Stimulated activated CD4-positive, alpha-beta T cell treated with anti-CD3 and anti-CD28 coated beads, Interleukin-2, amount 100 ng/mL, for 24 hours (primary cell): ENCODE results near the gene SCNN1A.
A peak's percentile ranks its signal among the peaks of the same experiment; 100 is the strongest.

Experiments
- DNase-seq, 2 donors: peaks; one replicate each; pipeline ENCODE4 v3.0.0-alpha.2; 2020

Gene SCNN1A

DNA sequence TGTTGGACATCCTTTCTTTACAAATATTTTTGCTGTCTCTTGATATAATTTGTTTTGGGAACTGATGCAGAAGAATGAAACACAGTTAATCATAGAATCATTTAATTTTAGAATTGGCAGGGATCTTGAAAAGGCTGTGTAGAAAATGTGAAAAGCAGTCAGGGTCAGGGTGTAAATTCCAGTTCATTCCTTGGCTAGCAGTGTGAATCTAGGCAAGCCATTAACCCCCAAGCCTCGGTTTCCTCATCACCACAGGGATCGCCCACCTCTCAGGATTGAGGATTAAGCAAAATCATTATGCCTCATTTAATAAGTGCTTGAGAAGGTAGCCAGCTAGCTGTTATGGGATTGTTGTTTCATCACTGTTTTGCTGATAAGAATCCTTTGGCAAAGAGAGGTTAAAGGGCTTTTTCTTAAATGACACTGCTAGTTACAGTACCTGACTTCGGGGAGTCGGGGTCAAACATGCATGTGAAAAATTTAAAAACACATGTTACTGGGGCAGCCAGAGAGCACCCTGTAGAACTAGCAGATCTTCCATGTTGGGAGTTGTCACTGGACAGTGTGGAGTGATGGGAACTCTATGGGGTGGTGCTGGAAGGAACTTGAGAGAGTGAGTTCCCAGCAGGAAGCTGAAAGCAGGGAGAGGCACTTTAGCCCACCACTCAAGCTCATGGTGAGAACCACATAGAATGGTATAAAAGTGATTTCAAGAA lies 44.2 kb downstream of the SCNN1A start:
- DNase-seq, result no peak

- no peak for DNase-seq
Observed at GRCh38 chr12:6330192-6330591, 45.2 kb downstream of the SCNN1A start.

DNA sequence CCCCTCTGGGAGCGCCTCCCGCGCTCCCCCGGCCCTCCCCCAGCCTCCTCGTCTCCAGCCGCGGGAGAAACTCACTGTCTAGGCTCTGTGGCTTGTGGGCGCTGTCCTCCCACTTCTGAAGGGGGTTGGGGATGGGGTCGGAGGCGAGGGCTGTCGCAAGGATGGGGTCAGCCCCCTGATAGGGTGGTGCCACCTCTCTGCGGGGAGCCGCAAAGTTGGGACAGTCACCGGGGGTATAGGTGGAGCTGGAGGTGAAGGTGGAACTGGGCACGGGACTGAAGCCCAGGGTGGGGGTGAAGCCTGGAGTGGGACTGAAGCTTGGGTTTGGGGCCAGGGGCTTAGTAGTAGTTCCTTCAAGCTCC lies 45.7 kb downstream of the SCNN1A start:
- no peak for DNase-seq

GRCh38 chr12:6328945-6329702 lies 46.2 kb downstream of the SCNN1A start:
- DNase-seq, result no peak

DNA sequence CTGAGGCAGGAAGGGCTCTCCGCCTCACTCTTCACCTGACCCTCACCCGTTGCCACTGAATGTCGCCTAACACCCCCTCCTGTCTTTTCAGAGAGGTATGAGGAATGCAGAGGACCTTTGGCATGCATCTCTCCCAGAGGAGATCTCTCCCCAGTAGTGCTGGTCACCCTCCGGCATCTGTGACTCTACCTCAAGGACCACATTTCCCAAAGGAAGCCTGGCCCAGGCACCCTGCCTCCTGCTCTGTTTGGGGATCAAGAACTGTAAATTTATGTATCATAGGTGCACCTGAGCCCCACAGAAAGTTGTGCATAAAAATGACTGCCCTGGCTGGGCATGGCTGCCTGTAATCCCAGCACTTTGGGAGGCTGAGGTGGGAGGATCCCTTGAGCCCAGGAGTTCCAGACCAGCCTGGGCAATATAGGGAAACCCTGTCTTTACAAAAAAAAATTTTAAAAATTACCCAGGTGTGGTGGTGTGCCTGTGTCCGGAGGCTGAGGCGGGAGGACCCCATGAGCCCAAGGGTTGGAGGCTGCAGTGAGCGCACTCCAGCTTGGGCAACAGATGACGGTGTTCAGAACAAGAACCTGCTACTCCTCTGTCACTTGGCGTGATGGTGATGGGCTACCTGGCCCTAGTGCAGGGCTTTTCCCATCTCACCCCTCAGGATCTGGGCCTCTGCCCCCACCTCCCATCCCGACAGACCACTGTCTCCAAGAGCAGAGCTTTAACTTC lies 47.2 kb downstream of the SCNN1A start:
- DNase-seq, result no peak

DNA sequence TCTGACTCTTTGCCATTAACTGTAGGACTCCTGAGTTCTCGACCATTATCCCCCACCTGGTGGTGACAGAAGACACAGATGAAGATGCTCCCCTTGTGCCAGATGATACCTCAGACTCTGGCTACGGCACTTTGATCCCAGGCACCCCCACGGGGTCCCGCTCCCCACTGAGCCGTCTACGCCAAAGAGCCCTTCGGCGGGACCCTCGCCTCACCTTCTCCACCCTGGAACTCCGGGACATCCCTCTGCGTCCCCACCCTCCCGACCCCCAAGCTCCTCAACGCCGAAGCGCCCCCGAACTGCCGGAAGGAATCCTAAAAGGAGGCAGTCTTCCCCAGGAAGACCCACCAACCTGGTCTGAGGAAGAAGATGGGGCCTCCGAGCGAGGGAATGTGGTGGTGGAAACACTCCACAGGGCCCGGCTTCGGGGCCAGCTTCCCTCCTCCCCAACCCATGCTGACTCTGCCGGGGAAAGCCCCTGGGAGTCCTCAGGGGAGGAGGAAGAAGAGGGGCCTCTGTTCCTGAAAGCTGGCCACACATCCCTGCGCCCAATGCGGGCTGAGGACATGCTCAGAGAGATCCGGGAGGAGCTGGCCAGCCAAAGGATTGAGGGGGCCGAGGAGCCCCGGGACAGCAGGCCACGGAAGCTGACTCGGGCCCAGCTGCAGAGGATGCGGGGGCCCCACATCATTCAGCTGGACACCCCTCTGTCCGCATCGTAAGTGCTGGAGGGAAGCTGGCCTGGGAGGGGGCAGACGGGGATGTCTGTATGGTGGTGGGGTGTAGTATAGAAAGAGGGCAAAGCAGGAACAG lies 47.9 kb downstream of the SCNN1A start:
- no peak for DNase-seq

DNA sequence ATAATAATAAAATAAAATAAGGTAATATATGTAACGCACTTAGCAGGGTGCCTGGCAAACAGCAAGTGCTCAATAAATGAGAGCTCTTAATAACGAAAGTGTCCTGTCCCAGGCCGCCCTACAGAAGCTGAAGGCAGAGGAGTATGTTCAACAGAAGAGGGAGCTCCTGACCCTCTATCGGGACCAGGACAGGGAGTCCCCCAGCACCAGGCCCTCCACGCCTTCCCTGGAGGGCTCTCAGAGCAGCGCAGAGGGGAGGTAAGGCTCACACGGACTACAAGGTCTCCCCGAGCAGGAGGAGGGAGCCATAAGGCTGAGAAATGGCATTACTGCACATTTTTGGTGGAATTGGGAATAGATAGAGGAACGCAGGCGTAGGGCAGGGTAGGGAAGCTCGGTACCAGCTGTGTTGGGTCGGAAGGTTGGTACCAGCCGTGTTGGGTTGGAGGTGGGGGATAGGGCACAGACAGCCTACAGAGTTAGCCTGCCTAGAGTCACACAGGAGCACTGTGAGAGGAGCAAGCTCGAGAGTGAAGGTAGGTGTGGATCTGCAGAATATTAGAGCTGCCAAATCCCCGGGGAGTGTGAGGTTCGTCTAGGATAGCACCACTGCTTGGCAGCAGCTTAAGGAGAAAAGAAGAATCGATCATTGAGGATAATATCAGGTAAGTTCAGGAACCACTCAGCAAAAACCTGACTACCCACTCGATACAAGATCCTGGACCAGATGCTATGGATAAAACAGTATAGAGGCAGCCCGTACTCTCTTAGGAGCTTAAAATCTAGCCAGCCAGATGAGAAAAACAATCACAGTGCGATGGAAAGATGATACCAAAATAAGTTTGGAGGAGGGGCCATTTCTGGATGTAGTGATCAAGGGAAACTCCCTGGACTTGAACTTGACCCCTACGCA lies 48.8 kb downstream of the SCNN1A start:
- no peak for DNase-seq

GRCh38 chr12:6324936-6325750 lies 50.2 kb downstream of the SCNN1A start:
- no peak for DNase-seq

- DNase-seq, result no peak
Observed at GRCh38 chr12:6323995-6324711, 51.2 kb downstream of the SCNN1A start.

GRCh38 chr12:6323340-6323994 lies 51.9 kb downstream of the SCNN1A start:
- DNase-seq, result peak in 1 of 2 donors; percentile 43

DNA sequence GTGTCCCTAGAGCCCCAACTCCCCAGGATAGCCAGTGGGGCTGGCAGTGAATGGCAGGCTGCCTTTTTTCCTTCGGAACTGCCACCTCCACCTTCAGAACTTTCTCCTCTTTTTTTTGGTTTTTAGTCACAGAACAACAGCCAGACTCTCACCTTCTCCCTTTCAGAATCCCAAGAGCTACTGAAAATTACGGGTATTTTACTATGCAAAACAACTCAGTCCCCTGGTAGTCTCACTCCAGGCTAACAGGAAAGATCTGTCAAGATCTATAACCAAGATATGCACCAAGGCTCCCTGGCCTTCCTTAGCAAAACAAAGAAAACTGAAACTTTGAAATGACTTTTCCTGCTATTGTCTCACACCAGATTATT lies 52.4 kb downstream of the SCNN1A start:
- DNase-seq, result no peak

DNA sequence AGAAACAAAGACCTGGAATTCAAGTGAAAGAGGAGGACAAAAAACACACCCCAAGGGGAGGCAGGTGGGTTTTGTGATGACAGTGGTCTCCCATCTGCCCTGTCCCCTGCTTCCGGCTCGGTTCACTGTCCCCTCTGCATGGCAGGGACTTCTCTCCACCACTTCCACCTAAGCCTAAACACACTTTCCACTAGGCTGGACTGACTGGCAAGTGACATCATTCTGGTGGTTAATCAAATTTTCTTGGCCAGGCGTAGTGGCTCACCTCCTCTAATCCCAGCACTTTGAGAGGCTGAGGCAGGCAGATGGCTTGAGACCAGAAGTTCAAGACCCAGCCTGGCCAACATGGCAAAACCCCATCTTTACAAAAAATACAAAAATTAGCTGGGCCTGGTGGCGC lies 53.0 kb downstream of the SCNN1A start:
- DNase-seq, result no peak

GRCh38 chr12:6321905-6322304 lies 53.5 kb downstream of the SCNN1A start:
- no peak for DNase-seq

GRCh38 chr12:6319446-6319845 lies 55.9 kb downstream of the SCNN1A start:
- DNase-seq, result no peak

DNA sequence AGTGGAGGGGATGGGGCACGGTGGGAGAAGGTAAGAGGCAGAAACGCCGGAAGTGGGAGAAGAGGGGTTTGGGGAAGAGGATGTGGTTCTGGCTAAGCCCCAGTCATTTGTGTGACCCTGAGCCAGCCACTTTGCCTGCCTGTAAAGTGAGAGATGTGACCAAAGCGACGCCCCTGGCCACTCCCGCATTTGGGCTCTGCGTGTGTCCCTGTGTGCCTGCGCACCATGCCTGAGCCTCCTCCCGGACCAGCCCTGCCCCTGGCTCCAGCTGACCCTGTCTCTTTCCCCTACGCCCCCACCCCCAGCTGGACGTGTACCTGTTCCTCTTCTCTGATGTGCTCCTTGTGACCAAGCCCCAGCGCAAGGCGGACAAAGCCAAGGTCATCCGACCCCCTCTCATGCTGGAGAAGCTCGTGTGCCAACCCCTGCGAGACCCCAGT lies 56.9 kb downstream of the SCNN1A start:
- DNase-seq, result no peak

- DNase-seq, result no peak
Observed at GRCh38 chr12:6317693-6318439, 57.5 kb downstream of the SCNN1A start.

GRCh38 chr12:6316921-6317692 lies 58.3 kb downstream of the SCNN1A start:
- DNase-seq, result no peak
